Neutrophil (primary cell): ENCODE measurements around the gene SCPEP1.

Experiments used
- H3K27ac ChIP-seq: fragments of 200-600 bp; sonication (generic); 2 replicates; pipeline ENCODE4 v1.5.1; 2016; ENCODE audit warnings: mild to moderate bottlenecking, moderate library complexity
- H3K27me3 ChIP-seq: fragments of 200-600 bp; sonication (generic); 2 replicates; pipeline ENCODE4 v1.6.0; 2016; ENCODE audit warnings: mild to moderate bottlenecking
- H3K36me3 ChIP-seq: fragments of 200-600 bp; sonication (generic); 2 replicates; pipeline ENCODE4 v1.5.1; 2017
- H3K4me1 ChIP-seq, 2 experiments: fragments of 200-600 bp in 1 of 2; sonication (generic) in 1 of 2; 1 replicate in 1 of 2; 2 replicates in 1 of 2; pipeline versions ENCODE4 v1.5.1 to v1.6.1; 2013 to 2016; ENCODE audit warnings: low read depth in 1 of 2, low read length in 1 of 2, mild to moderate bottlenecking in 1 of 2, moderate library complexity in 1 of 2; ENCODE audit not compliant: control insufficient read depth in 1 of 2, insufficient read depth in 1 of 2
- H3K4me3 ChIP-seq, 2 experiments: fragments of 200-600 bp in 1 of 2; sonication (generic) in 1 of 2; 1 replicate in 1 of 2; 2 replicates in 1 of 2; pipeline ENCODE4 v1.5.1; 2013 to 2016; ENCODE audit warnings: low read depth in 1 of 2, low read length in 1 of 2, mild to moderate bottlenecking in 1 of 2, moderate library complexity in 1 of 2
- H3K9me3 ChIP-seq: fragments of 200-600 bp; sonication (generic); 2 replicates; pipeline ENCODE4 v1.5.1; 2016
- TF ChIP-seq, protein P1 (sequence below): fragments of 200-600 bp; sonication (generic); IDR thresholded peaks from 2 replicates; pipeline ENCODE4 v1.5.1; 2016; ENCODE audit warnings: antibody characterized with exemption

Gene SCPEP1

DNA sequence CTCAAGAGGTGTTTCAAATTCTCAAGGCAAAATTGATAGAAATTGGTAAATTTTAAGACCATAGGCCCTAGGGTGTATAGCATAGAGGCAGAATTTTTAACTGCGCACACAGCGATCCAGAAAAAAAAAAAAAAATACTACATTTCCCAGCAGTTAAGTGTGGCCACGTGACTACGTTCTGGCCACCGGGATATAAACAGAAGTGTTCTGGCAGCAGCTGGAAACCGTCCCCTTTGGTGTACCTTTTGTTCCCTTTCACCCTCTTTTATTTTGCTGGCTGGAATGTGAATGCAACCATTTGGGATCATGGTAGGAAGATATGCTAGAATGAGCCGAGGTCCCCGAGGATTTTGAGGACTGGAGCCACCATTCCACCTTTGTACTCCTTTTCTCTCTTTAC, 54.4 kb downstream of the SCPEP1 start:
- H3K4me1 ChIP-seq: no peaks in the 10 kb centered on the region
- no peak overlapping the region for H3K27ac ChIP-seq
- H3K4me3 ChIP-seq: no peak overlapping the region
- H3K27me3 ChIP-seq: peaks cover 21% of the 10 kb centered on the region
- H3K9me3 ChIP-seq: no peaks in the 10 kb centered on the region
- no peaks in the 10 kb centered on the region for H3K36me3 ChIP-seq
- TF ChIP-seq, protein P1, sequence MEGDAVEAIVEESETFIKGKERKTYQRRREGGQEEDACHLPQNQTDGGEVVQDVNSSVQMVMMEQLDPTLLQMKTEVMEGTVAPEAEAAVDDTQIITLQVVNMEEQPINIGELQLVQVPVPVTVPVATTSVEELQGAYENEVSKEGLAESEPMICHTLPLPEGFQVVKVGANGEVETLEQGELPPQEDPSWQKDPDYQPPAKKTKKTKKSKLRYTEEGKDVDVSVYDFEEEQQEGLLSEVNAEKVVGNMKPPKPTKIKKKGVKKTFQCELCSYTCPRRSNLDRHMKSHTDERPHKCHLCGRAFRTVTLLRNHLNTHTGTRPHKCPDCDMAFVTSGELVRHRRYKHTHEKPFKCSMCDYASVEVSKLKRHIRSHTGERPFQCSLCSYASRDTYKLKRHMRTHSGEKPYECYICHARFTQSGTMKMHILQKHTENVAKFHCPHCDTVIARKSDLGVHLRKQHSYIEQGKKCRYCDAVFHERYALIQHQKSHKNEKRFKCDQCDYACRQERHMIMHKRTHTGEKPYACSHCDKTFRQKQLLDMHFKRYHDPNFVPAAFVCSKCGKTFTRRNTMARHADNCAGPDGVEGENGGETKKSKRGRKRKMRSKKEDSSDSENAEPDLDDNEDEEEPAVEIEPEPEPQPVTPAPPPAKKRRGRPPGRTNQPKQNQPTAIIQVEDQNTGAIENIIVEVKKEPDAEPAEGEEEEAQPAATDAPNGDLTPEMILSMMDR: no peak

DNA sequence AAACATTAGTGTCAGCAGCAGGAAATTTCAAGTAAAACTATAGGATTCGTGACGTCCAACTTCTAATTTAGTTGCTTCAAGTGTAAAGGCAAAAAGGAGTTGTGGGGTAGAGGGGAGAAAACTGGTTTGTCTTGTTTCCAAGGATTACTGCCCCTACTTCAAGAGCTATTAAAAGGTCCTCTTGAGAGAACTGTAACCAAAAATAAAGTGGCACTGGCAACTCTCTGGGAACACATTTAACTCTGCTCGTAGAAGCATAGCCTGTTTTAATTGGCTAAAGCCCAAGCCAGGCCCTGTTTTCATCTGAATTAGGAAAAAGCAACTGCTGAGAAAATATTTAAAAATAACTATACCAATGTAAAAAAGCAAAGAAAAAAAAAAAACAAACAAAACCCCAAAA, 55.4 kb downstream of the SCPEP1 start:
- H3K4me1 ChIP-seq: no peaks in the 10 kb centered on the region

DNA sequence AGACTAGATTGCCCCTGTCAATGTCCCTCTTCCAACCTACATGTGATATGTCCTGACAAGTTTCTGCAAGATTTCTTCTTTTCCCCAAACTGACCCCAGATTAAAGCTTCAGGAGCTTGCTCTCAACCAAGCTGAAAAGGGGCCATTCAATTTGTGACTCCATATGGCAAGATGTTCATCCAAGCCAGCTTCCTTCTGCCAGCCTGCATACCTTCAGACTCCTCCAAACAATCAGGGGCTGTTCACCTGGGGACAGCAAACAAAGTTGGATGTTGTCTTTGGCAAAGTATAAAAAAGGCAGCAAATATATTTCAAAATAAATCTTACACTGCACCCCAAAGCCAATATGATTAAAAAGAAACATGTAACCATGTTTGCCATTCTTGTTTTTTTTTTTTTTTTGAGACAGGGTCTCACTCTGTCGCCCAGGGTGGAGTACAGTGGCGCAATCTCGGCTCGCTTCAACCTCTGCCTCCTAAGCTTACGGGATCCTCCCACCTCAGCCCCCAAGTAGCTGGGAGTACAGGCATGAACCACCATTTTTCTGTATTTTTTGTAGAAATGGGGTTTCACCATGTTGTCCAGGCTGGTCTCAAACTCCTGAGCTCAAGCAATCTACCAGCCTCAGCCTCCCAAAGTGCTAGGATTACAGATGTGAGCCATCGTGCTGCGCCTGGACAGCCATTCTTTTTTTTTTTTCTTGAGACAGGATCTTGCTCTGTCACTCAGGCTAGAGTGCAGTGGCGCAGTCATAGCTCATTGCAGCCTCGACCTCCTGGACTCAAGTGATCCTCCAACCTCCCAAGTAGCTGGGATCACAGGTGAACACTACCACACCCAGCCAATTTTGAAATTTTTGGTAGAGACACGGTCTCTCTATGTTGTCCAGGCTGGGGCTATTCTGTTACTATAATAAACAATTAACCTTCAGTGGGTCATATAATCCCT, 57.1 kb downstream of the SCPEP1 start:
- Histone ChIP-seq H3K4me3 (no peak overlapping the region), H3K36me3 (no peaks in the 10 kb centered on the region), H3K9me3 (no peaks in the 10 kb centered on the region), H3K4me1 (no peaks in the 10 kb centered on the region), H3K27ac (no peak overlapping the region), H3K27me3 (peaks cover 47% of the 10 kb centered on the region)
- TF ChIP-seq, protein P1: no peak

More for the DNA sequence above, 55.4 kb downstream of the SCPEP1 start:
- TF ChIP-seq, protein P1: no peak
- H3K27me3 ChIP-seq: peaks cover 31% of the 10 kb centered on the region
- no peak overlapping the region for H3K4me3 ChIP-seq
- H3K27ac ChIP-seq: no peak overlapping the region
- no peaks in the 10 kb centered on the region for H3K9me3 ChIP-seq
- no peaks in the 10 kb centered on the region for H3K36me3 ChIP-seq

DNA sequence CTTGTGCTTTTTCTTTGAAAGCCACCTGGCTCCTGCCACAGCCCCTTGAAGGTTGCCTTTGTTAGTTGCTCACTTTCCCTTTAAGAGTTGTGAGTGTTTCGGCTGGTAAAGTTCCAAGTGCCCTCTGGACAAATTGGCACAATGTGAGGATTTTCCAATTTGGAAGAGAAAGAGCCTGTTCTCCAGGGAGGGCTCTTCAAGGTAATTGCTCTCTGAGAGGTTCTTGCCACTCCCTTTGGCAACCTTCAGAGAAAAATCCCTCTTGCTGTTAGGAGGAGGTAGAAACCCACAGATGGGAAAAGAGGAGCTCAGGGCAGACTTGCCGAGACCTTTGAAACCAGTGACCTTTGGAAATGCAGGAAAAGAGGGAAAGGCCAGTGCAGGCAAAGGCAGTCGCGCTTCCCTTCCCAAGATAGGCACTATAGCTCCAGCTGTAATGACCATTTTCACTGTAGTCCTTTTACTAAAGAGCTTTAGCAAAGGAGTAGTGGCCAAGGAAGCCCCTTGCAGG, 58.1 kb downstream of the SCPEP1 start:
- no peak overlapping the region for H3K4me3 ChIP-seq
- TF ChIP-seq, protein P1: no peak
- H3K27ac ChIP-seq: no peak overlapping the region
- H3K9me3 ChIP-seq: no peaks in the 10 kb centered on the region
- H3K36me3 ChIP-seq: no peaks in the 10 kb centered on the region
- peaks cover 57% of the 10 kb centered on the region for H3K27me3 ChIP-seq
- H3K4me1 ChIP-seq: no peaks in the 10 kb centered on the region

DNA sequence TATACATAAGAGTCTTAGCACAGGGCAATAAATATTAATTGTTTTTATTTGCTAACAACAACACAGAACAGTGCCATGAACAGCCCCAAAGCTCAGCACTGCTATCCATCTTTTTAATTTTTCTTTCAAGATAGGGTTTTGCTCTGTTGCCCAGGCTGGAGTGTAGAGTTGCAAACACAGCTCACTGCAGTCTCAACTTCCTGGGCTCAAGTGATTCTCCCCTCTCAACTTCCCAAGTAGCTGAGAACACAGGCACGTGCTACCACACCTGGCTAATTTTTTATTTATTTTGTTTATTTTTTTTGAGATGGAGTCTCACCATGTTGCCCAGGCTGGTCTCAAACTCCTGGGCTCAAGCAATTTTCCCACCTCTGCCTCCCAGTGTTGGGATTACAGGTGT, 59.5 kb downstream of the SCPEP1 start:
- TF ChIP-seq, protein P1: no peak
- Histone ChIP-seq H3K9me3 (no peaks in the 10 kb centered on the region), H3K27me3 (peaks cover 70% of the 10 kb centered on the region), H3K4me1 (no peaks in the 10 kb centered on the region), H3K27ac (no peak overlapping the region), H3K4me3 (no peak overlapping the region), H3K36me3 (no peaks in the 10 kb centered on the region)
